ENCODE measurements around the gene RIMS3. TPM values are rescaled to one million over a fixed set of nuclear protein-coding genes. Genes with fewer than 3 reads are reported as not detected.
A peak's percentile ranks its signal among the peaks of the same experiment; 100 is the strongest.
"Not testable (repeated sequence)": the region's sequence is repeated elsewhere in the genome, so short reads cannot be mapped to it uniquely, and the experiment has no call there.

The RIMS3 gene
- total and polyA plus RNA-seq, 5 donors from 2014 or later, result 1.0 to 3.8 (median 1.9) TPM

DNA sequence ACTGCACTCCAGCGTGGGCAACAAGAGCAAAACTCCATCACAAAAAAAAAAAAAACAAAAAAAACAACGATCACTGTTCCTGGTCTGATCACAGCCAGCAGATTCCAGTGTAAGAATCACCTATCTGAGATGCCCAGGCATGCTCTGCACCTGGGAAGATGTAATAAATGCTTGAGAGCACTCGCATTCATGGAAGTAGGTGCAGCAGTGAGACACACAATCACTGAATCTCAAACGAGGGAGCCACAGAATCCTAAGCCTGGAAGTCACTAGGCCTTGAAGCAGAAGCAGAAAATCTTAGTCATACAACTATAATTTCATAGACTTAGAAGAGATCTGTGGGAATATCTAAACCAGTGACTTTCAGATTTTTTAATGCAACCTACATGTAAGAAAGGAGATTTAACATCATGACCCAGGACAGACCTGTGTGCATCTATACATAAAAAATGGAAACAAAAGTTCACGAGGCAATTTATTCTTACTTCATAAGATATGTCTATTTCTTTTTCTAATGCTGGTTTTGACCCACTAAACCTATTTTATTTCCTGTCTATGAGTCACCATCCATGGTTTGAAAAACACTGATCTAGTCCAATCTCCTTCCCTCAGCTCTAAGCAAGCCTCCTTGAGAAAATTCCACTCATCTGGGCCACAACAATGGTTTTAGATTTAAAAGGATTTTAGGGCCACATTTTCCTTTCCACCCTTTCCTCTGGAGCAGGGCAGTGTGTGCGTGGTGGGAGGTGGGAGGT, 30.4 kb downstream of the RIMS3 start:
- H3K4me1 ChIP-seq (ENCODE audit: control insufficient read depth, insufficient read depth, low read length, poor library complexity, severe bottlenecking), result no peaks in the 10 kb centered on the region
- H3K36me3 Mint-ChIP-seq, result peaks cover 3% of the 10 kb centered on the region
- H3K4me3 ChIP-seq (ENCODE audit: low read depth, low read length), result no peak overlapping the region
- no peaks in the 10 kb centered on the region for H3K9me3 ChIP-seq (ENCODE audit: control insufficient read depth in 2 of 2, low read length in 2 of 2)
- peaks cover 6% of the 10 kb centered on the region for H3K27me3 Mint-ChIP-seq
- no peak for ATAC-seq (ENCODE audit: low read depth in 2 of 2)
- no peaks in the 10 kb centered on the region for H3K27me3 ChIP-seq (ENCODE audit: control insufficient read depth, insufficient read depth, low read length)
- no peaks in the 10 kb centered on the region for H3K36me3 ChIP-seq (ENCODE audit: control insufficient read depth, insufficient read depth, low read length)
- no peak overlapping the region for H3K4me3 Mint-ChIP-seq
- no peaks in the 10 kb centered on the region for H3K9me3 Mint-ChIP-seq
- H3K27ac Mint-ChIP-seq, result peak overlapping the region in 2 of 3 donors; percentile 18 to 35
- H3K4me1 Mint-ChIP-seq, result peaks cover 0 to 7% (median 3%) of the 10 kb centered on the region in 4 donors
- no peak overlapping the region for H3K27ac ChIP-seq (ENCODE audit: insufficient read depth, low read length, poor library complexity, severe bottlenecking)
- no peak for DNase-seq

DNA sequence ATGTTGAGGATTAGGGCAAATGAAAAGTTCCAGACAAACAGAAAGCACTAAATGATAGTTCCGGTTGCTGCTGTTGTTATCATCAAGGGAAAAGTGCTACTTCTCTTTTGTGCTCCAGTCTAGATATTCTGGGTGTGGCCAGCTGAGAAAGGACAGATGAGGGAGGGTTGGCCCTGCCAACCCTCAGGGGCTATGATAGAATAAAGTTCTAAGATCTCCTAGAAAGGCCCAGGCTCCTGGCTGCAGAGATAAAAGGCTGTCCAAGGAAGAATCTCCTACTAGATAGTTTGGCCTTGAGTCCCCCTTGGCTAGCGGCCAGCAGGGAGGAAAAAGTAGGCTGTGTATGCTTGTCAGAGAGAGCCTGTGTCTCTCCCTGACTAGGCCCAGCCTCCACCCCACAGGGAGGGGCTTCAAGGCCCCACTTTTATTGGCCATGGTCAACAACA, 31.5 kb downstream of the RIMS3 start:
- Mint-ChIP-seq H3K4me1 (peaks cover 0 to 18% (median 6%) of the 10 kb centered on the region in 4 donors), H3K9me3 (no peaks in the 10 kb centered on the region), H3K4me3 (no peak overlapping the region), H3K36me3 (peaks cover 3% of the 10 kb centered on the region), H3K27ac (peak overlapping the region in 1 of 3 donors; percentile 55), H3K27me3 (peaks cover 4% of the 10 kb centered on the region)
- ATAC-seq (ENCODE audit: low read depth in 2 of 2) (no peak), DNase-seq (no peak)
- Histone ChIP-seq H3K27me3 (ENCODE audit: control insufficient read depth, insufficient read depth, low read length) (no peaks in the 10 kb centered on the region), H3K27ac (ENCODE audit: insufficient read depth, low read length, poor library complexity, severe bottlenecking) (no peak overlapping the region), H3K36me3 (ENCODE audit: control insufficient read depth, insufficient read depth, low read length) (no peaks in the 10 kb centered on the region), H3K4me1 (ENCODE audit: control insufficient read depth, insufficient read depth, low read length, poor library complexity, severe bottlenecking) (peaks cover 4% of the 10 kb centered on the region), H3K4me3 (ENCODE audit: low read depth, low read length) (no peak overlapping the region), H3K9me3 (ENCODE audit: control insufficient read depth in 2 of 2, low read length in 2 of 2) (no peaks in the 10 kb centered on the region)

- H3K36me3 Mint-ChIP-seq, result peaks cover 3% of the 10 kb centered on the region
- peaks cover 0 to 22% (median 6%) of the 10 kb centered on the region in 4 donors for H3K4me1 Mint-ChIP-seq
- H3K27ac Mint-ChIP-seq, result peak overlapping the region in 2 of 3 donors; percentile 55 to 63
- ATAC-seq (ENCODE audit: low read depth in 2 of 2) (no peak), DNase-seq (no peak)
- Histone ChIP-seq H3K36me3 (ENCODE audit: control insufficient read depth, insufficient read depth, low read length) (no peaks in the 10 kb centered on the region), H3K4me3 (ENCODE audit: low read depth, low read length) (no peak overlapping the region), H3K4me1 (ENCODE audit: control insufficient read depth, insufficient read depth, low read length, poor library complexity, severe bottlenecking) (peaks cover 8% of the 10 kb centered on the region), H3K27me3 (ENCODE audit: control insufficient read depth, insufficient read depth, low read length) (no peaks in the 10 kb centered on the region), H3K27ac (ENCODE audit: insufficient read depth, low read length, poor library complexity, severe bottlenecking) (no peak overlapping the region), H3K9me3 (ENCODE audit: control insufficient read depth in 2 of 2, low read length in 2 of 2) (no peaks in the 10 kb centered on the region)
- H3K9me3 Mint-ChIP-seq, result no peaks in the 10 kb centered on the region
- no peak overlapping the region for H3K4me3 Mint-ChIP-seq
- peaks cover 4% of the 10 kb centered on the region for H3K27me3 Mint-ChIP-seq
Observed at GRCh38 chr1:40633523-40633922, 32.0 kb downstream of the RIMS3 start.

DNA sequence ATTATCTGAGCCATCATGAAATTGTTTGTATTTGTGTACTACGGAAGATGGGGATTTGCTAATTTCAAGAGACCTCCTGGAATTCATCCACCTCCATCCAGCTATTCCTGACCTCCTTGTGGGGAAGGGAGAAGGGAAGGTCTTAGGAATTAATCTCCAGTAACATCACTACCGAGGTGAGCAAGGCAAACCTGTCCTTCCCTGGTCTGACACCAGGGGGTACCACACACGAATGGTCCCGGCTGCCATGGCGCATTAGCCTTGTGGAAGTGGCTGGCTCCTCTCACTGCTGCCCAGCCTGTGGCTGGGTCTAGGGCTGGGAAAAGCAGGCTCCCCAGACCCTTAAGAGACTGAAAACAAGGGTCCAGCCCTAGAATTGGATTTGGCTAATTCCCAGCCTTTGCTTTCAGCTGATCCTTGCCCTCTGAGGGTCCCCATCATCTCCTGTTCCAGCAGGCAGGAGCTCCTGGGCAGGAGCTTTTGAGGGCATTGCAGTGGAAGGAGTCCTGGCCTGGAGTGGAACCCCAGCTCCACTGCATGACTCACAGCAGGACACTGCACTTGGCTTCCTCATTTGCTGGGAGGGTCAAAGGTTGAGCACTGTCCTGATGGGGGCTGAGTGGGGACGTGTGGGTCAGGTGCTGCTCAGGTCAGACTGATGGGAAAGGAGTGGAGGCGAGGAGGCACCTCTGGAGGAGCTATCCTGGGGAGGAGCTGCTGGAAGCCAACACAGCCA, 34.8 kb downstream of the RIMS3 start:
- Mint-ChIP-seq H3K27me3 (peaks cover 4% of the 10 kb centered on the region), H3K9me3 (no peaks in the 10 kb centered on the region), H3K4me3 (no peak overlapping the region), H3K4me1 (peaks cover 6 to 27% (median 7%) of the 10 kb centered on the region in 4 donors), H3K36me3 (peaks cover 7% of the 10 kb centered on the region), H3K27ac (peak overlapping the region in 1 of 3 donors; percentile 83)
- Histone ChIP-seq H3K4me1 (ENCODE audit: control insufficient read depth, insufficient read depth, low read length, poor library complexity, severe bottlenecking) (peaks cover 8% of the 10 kb centered on the region), H3K36me3 (ENCODE audit: control insufficient read depth, insufficient read depth, low read length) (no peaks in the 10 kb centered on the region), H3K9me3 (ENCODE audit: control insufficient read depth in 2 of 2, low read length in 2 of 2) (no peaks in the 10 kb centered on the region), H3K27ac (ENCODE audit: insufficient read depth, low read length, poor library complexity, severe bottlenecking) (no peak overlapping the region), H3K27me3 (ENCODE audit: control insufficient read depth, insufficient read depth, low read length) (no peaks in the 10 kb centered on the region), H3K4me3 (ENCODE audit: low read depth, low read length) (no peak overlapping the region)
- DNase-seq (peak in 1 of 3 donors; percentile 29), ATAC-seq (ENCODE audit: low read depth in 2 of 2) (no peak)

DNA sequence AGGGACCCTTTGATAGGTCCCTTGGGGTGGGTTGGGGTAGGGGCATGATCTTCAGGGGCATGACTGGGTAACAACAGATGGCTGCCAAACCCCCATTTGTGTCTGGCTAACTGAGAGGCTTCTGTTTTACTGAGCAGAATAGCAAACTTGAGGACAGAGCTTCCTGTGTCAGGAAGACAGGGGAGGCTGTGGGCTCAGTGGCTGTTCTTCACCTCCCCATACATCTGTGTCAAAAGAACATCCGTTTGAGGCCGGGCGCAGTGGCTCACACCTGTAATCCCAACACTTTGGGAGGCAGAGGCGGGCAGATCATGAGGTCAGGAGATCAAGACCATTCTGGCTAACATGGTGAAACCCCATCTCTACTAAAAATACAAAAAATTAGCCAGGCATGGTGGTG, 35.9 kb downstream of the RIMS3 start:
- not testable (repeated sequence) for H3K9me3 ChIP-seq (ENCODE audit: control insufficient read depth in 2 of 2, low read length in 2 of 2); H3K9me3 Mint-ChIP-seq; H3K36me3 Mint-ChIP-seq; H3K27ac ChIP-seq (ENCODE audit: insufficient read depth, low read length, poor library complexity, severe bottlenecking); H3K27me3 ChIP-seq (ENCODE audit: control insufficient read depth, insufficient read depth, low read length); H3K4me3 ChIP-seq (ENCODE audit: low read depth, low read length); H3K27me3 Mint-ChIP-seq; H3K4me3 Mint-ChIP-seq; H3K36me3 ChIP-seq (ENCODE audit: control insufficient read depth, insufficient read depth, low read length); H3K4me1 ChIP-seq (ENCODE audit: control insufficient read depth, insufficient read depth, low read length, poor library complexity, severe bottlenecking)
- DNase-seq (peak in 1 of 3 donors; percentile 46), ATAC-seq (ENCODE audit: low read depth in 2 of 2) (peak in 1 of 2 donors; percentile 37)
- Mint-ChIP-seq H3K4me1 (peaks cover 0 to 25% (median 7%) of the 10 kb centered on the region in 4 donors), H3K27ac (peak overlapping the region; percentile 56 to 83 (median 82))

GRCh38 chr1:40628903-40629292, 36.6 kb downstream of the RIMS3 start:
- H3K4me1 Mint-ChIP-seq, result peaks cover 0 to 25% (median 7%) of the 10 kb centered on the region in 4 donors
- Histone ChIP-seq H3K27me3 (ENCODE audit: control insufficient read depth, insufficient read depth, low read length) (no peaks in the 10 kb centered on the region), H3K4me3 (ENCODE audit: low read depth, low read length) (no peak overlapping the region), H3K9me3 (ENCODE audit: control insufficient read depth in 2 of 2, low read length in 2 of 2) (no peaks in the 10 kb centered on the region), H3K4me1 (ENCODE audit: control insufficient read depth, insufficient read depth, low read length, poor library complexity, severe bottlenecking) (peaks cover 8% of the 10 kb centered on the region), H3K36me3 (ENCODE audit: control insufficient read depth, insufficient read depth, low read length) (no peaks in the 10 kb centered on the region), H3K27ac (ENCODE audit: insufficient read depth, low read length, poor library complexity, severe bottlenecking) (no peak overlapping the region)
- peaks cover 4% of the 10 kb centered on the region for H3K36me3 Mint-ChIP-seq
- peak overlapping the region in 2 of 3 donors; percentile 20 to 82 for H3K27ac Mint-ChIP-seq
- no peaks in the 10 kb centered on the region for H3K27me3 Mint-ChIP-seq
- no peaks in the 10 kb centered on the region for H3K9me3 Mint-ChIP-seq
- no peak for ATAC-seq (ENCODE audit: low read depth in 2 of 2)
- no peak overlapping the region for H3K4me3 Mint-ChIP-seq
- no peak for DNase-seq

DNA sequence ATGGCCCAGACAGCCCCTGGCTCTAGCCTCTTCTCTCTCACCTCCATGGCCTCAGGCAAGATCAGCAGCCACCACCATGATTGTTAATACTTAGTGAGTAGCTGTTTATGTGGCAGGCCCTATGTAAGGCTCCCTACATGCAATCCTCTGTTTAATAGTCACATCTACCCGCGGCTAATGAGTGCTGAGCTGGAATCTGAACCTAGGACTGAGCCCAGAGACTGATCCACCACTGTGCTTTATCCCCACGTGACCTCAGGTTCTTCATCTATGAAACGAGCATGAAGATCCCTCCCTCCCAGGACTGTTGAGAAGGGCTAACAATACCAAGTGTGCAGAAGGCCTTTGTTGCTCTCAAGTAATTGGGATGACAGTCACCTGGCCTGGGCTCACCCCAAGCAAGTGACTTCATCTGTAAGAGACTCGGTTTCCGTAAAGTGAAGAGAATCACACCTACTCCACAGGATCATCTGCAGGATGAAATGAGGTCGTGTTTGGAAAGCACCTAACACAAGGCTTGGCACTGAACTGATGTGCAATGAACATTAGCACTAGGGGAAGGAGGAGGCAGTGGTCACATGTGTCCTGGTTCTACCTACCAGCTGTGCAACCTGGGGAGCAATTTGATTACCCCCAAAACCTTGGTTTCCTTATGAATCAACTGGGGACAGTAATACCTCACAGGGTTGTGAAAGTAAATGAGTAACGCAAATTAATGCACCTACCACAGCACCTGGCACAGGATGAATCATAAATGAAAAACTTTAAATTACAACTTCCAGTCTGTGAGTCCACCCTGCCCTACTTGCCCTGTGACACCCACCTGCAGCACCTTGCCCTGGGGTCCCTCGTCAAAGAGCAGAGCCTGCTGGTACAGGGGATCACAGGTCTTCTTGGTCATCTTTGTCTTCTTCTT, 37.2 kb downstream of the RIMS3 start:
- Histone ChIP-seq H3K27me3 (ENCODE audit: control insufficient read depth, insufficient read depth, low read length) (no peaks in the 10 kb centered on the region), H3K36me3 (ENCODE audit: control insufficient read depth, insufficient read depth, low read length) (no peaks in the 10 kb centered on the region), H3K4me1 (ENCODE audit: control insufficient read depth, insufficient read depth, low read length, poor library complexity, severe bottlenecking) (peaks cover 8% of the 10 kb centered on the region), H3K27ac (ENCODE audit: insufficient read depth, low read length, poor library complexity, severe bottlenecking) (no peak overlapping the region), H3K9me3 (ENCODE audit: control insufficient read depth in 2 of 2, low read length in 2 of 2) (no peaks in the 10 kb centered on the region), H3K4me3 (ENCODE audit: low read depth, low read length) (no peak overlapping the region)
- DNase-seq, result peak in 2 of 3 donors; percentile 1 to 54
- Mint-ChIP-seq H3K4me1 (peaks cover 0 to 25% (median 7%) of the 10 kb centered on the region in 4 donors), H3K27me3 (no peaks in the 10 kb centered on the region), H3K9me3 (no peaks in the 10 kb centered on the region), H3K36me3 (peaks cover 4% of the 10 kb centered on the region), H3K27ac (peak overlapping the region; percentile 27 to 53 (median 43)), H3K4me3 (peak overlapping the region in 1 of 4 donors; percentile 39)
- peak; percentile 45 to 49 for ATAC-seq (ENCODE audit: low read depth in 2 of 2)

Data from CD4-positive, CD25-positive, alpha-beta regulatory T cell (primary cell).